GM21390 (cell line): ENCODE data around the gene FKBP10.

Experiments used
- ATAC-seq: cut with Tn5 transposase; IDR thresholded peaks from one replicate; pipeline ENCODE4 v1.9.1; 2021; ENCODE audit not compliant: unreplicated experiment

Gene FKBP10

DNA sequence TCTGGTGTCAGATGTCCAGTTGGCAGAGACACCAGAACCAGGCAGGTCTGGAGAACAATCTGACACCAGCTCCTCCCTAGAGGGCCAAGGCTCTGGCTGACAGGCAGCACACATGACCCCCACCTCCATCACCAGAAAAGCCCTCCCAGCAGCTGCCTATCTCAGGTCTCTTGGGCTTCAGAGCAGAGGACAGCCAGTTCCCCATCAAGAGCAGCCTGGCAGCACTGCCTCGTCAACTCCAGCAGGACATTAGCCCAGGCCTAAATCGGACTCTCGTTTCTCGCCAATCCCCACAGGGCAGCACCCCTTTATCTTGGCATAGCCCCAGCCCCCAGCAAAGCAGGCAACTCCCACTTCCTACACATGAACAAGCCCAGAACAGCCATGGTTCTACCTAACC is 30.7 kb upstream of the FKBP10 start:
- ATAC-seq, result no peak

DNA sequence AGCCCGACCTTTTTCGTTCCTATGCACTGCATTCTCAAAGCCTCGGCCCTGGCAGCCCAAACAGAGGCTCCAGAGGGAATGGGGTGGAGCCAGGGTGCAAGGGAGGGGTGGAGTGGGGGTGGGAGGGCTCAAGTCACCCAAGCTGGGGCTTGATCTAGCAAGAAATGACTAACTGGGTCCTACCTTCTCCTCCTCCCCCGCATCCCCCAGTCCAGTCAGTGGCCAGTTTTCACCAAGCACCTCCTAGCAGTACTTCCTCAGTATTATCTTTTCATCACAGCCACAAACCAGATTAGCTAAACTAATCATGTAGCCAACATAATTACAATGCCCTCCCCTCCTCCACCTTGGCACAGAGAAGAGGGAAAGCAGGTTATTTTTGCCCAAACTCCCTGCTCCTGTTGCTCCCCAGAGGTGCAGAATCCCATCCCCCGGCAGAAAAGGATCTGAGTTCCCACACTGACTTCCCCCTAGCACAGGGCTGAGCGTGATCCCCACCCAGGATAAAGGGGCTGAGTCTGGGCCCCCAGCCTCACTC is 28.5 kb upstream of the FKBP10 start:
- no peak for ATAC-seq

DNA sequence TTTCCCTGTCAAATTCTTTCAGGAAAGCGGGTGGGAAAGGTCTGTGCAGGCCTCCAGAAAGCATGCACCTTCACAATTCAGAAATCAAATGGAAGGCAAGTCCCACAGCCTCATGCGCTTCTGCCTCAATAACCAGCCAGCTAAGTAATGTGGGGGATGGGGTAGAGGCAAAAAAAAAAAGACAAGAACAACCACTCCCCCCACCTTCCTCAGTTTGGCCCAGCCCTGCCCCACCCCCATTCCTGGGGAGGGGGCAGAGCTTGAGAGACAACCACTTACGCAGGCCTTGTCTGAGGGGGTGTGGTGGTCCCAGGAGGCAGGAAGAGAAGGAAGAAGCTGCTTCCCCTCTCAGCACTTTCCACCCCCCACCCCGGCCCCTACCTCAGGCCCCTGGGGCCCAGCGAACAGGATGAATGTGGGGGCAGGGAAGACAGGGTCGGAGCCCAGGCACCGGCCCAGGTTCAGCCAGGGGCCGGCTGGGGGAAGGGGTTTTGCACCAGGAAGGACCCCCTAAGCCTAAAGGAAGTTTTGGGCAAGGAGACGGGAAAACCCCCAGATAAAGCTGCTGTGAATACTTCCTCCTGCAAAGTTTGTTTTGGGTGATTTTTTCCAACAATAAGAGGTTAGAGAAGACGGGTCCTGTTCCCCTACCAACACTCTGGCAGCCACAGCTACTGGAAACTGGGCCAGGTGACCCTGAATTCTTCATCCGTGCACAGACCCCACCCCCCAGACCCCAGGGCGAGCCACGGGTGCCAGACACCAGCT is 27.5 kb upstream of the FKBP10 start:
- ATAC-seq, result no peak

DNA sequence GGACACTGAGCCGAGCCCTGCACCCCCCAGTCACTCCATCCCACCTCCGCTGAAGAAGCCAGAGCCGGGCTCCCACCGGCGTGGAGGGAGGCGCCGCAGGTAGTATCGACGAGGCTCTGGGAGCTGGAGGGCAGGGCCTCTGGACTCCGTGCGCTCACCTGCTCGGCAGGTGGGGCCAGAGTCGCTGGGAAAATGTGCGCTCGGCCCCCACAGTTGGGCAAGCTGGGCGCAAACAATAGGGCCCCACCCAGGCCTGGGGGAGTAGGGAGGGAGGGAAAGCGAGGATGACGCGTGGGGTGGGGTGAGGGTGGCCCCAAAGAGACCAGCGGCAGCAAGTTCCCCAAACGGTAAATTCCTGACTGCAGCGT is 27.0 kb upstream of the FKBP10 start:
- no peak for ATAC-seq

DNA sequence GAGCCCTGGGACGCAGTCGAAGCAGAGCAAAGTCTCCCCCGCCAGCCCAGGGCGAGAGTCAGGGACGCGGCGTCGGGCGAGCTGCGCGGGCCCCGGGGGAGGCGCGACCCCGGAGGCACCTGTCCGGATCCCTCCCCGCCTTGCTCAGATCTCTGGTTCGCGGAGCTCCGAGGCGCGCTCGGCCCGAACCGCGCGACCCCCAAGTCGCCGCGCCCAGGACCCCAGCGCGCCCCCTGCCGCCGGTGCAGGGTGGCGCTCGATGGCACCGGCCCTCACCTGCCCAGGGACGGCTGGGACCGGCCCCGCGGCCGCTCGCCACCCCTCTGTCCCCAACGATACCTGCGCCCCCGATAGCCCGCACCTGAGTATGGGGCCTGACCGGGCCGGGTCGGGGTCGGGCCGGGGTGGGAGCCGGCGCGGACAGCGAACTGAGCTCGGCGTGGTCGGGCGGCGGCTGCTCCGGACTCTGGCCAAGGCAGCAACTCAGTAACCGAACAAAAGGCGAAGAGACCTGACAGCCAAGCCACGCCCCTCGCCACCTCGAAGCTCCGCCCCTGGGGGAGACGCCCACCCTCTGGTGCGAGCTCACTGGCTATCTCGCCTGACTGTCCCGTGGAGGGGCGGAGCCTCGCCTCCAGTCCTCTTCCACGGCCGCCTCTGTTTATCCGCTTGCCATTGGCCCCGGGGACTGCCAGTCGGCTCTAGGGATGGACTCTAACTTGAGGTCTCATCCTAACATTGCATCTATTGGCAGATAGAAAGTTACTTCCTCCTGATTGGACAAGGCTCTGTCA is 26.4 kb upstream of the FKBP10 start, which contains the start of gene JUP:
Gene JUP (minus strand): TSS at position 485 of the 794 bp plus-strand sequence. CDS start 14,857 bp downstream, outside the sequence.
- ATAC-seq, result peak; percentile 82

DNA sequence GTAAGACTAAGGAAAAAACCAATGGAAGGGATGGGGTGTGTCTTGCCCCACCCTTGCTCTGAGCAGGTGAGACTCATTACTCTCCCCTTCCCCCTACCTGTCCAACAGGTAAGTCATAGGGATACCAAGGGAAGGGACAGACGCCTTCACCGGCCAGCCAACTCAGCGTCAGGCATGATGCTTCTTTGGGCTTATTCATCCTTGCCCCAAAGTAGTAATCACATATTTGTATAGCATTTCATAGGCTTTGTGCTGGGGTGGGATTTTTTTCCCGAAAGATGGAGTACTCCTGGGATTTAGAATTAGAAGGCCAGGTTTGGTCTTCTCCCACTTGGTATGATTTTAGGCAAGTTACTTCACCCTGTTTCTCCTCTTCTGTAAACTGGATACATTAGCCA is 25.8 kb upstream of the FKBP10 start:
- ATAC-seq, result no peak

DNA sequence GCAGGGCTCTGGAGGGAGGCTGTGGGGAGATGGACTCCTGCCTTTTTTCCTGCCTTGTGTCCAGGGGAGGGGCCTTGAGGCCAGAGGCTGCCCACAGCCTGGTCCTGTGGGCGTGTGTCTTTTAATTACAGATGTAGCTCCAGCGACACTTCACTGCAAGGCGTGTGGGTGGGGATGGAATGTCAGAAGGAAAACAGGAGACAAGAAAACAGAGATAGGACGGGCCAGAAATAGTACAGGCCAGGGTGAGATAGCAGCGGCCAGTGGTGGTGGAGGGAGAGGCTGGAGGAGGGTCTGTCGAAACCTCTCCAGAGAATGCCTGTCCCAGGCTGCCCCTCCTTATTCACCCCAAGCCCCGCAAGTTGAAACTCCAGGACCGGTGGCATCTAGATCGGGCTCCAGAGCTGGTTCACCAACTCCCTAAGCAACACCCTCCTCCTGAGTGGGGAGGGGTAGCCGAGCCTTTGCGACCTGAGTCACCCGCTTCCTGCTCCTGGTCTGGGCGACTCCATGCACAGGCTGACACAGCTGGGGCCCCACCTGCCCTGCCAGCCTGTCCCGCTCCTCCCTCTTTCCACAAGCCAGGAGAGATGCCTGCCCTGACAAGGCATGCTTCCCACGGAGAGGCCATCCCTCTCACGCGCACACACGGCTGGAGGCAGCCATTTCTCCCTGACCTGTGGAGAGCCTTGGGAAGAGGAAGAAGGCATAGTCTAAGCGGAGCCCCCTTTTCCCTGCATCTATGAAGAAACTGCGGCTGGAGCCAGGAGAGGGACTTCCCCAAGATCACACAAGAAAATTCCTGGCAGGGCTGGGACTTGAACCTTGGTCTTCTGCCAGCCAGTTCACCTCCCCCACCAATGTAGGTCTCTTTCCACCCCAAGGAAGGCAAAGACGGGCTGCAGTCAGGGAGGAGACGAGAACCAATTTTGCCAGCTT is 19.7 kb upstream of the FKBP10 start:
- no peak for ATAC-seq

DNA sequence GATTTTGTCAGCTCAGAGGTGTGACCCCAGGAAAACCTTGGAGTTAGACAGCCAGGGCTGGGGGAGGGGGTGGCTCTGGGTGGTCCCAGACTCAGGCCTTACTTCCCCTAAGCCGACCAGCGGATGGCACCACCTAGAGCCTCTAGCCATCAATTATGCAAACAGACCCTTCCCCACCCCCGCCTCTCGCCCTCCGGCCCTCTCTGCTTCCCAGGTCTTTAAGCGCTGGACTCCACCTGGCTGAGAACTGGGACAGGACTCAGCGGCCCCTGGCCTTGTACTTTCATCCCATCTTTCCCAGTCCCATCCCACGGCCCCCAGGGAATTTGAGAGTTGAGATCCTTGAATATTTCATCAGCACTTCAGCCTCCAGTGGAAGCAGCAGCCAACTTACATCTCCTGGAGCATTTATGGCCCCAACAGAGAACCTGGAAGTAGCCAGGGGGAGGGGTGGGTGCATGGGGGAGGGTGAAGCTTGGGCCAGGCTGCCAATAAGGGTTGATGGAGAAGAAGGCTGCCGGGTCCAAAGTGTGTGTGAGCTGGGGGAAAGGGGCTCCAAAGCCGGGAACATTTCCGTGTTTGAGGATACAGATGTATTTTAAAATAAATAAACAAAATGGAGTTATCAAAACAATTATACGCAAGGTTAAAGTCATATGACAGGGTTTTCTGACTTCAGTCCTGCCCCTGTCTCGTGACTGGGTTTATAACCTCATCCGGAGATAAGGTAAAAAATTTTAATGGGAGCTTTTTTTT is 18.8 kb upstream of the FKBP10 start:
- no peak for ATAC-seq

DNA sequence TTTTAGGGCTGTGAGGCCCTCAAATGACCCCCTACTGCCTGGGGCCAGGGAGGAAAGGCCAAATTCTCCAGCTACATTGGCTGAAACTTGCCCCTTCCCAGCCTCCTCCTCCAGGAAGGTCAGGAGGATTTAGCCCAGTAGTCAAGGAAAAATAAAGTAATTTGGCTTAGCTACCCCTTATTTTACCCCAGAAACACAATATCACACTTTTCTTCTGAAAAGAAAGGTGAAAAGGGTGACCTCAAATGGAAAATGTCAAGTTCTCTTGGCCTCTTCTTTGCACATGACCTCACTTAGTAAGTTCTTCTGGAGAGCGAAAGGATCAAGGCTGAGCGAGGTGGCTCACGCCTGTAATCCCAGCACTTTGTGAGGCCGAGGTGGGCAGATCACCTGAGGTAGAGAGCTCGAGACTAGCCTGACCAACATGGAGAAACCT is 18.2 kb upstream of the FKBP10 start:
- no peak for ATAC-seq

DNA sequence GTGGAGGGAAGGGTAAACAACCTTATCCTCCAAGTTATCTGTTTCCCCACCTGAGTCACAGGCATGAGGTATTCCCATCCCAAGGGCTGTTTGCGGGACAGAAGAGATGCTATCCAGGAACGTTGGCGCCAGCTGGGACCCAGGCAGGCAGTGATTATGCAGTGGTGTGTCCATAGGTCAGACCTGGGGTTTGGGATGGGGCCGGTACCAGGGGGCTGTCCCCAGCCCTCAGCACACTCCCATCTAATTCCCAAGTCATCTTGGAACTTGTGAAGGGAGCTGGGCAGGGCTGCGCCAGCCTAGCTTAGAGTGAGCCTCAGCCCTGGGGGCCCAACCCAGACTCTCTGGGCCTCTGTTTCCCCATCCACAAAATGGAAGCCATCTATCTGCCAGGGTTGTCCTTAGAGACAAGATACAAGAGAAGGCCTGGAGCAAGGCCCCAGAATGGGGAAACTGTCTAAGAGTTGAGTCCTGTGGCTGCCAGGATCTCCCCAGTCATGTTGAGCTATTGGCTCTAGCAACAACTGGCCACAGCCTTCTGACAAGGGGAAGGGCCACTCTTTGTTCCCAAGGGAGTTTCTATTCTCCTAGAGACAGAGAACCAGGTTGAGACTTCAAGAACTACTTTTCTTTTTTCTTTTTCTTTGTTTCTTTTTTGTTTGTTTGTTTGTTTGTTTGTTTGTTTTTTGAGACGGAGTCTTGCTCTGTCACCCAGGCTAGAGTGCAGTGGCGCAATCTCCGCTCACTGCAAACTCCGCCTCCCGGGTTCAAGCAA is 16.5 kb upstream of the FKBP10 start:
- no peak for ATAC-seq

DNA sequence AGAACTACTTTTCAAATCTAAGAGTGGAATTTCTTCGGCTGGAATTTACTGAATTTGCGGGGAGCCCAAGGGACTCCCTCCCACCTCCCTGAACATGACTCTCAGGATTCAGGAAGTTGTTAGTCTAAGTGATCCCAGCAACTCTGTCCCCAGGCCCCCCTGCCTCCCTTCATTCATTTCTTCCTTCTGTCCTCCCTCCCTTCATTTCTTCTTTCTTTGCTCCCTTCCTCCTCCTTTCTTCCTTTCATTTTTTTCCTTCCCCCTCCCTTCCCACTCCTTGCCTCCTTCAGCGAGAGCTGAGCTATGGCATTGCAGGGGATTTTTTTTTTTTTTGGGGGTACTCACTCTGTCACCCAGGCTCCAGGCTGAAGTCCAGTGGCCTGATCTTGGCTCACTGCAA is 15.4 kb upstream of the FKBP10 start:
- ATAC-seq, result no peak

DNA sequence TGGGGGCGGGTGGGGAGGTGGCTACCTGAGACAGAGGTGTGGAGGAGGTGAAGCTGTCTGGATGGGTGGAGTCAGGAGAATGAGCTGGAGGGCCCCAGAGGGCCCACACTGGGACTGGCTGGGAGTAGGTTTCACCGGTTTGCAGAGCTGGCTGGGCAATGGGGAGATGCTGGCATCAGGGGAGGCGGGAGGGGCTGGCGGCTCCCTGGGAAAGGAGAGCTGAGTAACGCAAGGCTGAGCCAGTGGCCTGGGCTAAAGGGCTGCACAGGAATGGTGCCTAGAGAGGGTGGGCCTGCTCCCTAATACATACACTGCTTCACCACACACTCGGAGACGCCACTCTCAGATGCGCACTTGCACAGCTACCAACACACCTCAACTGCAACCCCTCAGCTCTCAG is 13.4 kb upstream of the FKBP10 start:
- ATAC-seq, result no peak

DNA sequence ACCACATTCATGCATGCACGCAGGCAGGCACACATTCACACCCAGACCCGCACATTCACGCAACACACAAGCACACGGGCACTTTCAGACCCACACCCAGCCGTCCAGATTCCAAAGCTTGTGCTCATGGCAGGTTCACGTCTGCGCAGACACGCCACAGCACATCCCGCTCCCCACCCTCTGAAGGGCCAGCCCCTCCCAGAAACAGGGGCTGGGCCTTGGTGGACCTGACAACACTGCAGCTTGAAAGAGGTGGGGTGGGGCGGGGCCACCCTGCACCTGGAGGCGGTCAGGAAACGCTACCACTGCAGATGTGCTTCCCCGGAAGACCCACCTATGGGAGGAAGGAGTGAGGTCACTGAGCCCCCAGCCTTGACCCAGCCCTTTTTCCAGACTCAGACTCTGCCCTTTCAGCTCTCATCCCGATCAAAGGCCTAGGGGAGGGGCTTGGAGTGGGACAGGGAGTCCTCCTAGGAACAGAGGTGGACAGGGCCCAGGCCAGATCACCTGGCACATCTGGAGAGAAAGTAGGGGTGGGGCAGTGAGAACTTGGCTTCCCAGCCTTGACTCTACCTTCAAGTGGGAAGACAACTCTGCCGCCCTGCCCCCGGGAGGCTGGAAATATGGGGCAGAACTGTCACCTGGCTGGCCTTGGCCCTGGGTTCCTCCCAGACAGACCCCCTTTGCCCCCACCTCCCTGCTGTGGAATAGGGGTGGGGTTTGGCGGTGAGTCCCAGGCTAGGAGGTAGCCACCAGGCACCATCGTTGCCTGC is 12.0 kb upstream of the FKBP10 start:
- ATAC-seq, result no peak

DNA sequence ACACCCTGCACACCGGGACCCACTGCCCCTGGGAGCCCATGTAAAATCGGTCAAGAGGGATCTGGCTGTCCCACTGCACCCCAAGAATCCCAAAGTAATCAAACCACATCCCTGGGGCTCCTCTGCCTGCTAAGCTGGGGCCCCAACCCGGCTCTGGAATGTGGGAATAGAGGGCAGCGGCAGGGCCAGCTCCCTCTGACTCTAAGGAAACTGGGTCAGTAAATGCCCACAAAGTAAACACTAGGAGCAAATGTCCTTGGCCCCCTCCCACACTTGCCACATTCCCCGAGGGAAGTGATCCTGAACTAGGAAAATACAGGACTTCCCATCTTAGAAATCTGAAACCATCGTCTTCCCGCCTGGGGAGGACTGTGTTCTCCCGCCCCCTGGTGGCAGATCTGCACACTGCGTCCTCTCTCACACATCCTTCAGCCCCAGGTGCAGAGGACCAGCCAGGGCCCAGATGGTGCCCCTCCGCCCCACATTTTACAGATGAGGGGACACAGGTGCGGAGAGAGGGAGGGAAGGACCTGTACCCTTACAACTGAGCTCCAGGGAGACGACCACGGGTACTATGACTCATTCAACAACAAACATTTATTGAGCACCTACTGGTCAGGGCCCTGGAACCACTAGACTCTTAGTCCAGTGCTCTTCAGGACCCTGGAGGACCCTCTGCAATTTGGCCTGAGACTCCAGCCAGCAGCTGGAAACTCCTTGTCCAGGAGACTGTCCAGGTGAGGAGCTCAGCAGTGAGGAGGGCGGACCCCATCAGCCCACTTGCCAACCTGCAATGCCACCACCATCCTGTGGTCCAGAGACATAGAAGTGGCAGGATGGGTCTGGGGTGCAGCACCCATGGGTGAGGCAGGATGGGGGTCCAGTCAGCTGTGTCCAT is 11.2 kb upstream of the FKBP10 start:
- ATAC-seq, result no peak

DNA sequence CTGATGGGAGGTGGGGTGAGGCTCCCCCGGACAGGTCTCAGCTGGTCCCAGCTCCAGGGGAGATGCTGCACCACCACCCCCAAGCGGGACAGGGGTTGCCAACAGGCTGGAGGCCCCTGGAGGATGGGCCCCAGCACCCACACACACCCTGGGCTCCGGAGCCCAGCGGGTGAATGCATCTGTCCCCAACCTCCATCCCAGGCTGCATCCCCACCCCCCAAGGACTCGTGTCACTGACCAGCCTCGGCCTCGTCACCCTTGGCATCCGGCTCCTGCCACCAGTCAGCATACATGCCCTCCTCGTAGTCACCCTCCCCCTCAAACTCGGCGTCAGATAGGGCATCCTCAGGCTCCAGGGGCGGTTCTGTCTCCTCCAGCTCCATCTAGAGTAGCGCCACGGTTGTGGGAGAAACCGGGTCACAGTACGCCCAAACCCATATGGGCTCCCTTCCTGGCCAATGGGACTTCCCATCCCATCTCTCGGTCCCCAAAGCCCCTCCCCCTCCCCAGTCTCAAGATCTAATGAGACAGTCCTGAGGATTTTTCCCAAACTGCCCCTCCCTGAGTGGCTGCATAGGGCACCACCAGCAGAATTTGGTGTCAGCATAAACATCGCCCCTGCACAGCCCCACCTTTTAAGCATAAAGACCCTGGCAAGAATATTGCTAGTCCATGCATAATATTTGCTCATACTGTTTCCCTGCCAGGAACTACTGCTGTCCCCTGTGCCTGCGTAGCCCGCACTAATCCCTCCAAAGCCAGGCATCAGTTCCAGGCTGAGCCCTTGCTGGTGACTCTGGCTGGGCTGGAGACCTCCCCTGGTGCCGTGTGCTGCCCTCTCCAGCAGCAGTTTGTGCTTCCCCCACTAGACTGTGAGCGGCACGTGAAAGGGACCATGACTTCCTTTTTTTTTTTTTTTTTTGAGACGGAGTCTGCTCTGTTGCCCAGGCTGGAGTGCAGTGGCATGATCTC is 9.5 kb upstream of the FKBP10 start:
- no peak for ATAC-seq

DNA sequence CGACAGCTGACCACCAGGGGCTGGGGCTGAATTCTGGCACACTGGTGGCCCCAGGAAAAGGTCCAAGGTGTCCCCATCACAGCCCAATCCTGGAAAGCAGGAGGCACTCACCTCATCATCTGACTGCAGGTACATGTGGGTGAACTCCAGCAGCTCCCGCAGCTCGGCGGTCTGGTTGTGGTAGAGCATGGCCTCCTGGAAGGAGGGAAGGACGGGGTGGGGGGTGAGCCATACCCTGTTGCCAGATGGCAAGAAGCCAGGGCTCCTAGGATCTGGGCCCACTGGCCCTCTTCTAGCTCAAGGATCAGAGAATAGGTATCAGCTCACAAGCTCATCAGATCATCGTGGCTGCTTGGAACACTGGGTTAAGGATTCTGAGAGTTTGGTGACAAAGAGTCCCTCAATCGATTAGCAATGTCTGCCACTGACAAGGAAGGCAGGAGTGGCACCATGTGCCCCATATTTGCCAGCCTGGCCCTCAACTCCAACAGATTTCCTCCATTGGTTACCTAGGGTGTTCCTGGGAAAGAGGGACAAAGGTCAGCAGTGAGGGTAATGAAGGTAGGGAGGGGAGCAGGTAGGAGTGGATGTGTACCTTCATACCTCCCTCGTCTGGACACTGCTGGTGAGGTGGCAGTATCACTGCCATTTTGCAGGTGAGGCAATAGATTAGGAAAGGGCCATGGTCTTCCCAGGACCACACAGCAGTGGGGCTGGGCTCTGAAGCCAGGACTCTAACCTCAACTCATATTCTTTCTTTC is 5.9 kb upstream of the FKBP10 start:
- no peak for ATAC-seq
